HG03520 (cell line): ENCODE data around the gene WNK1.
A peak's percentile ranks its signal among the peaks of the same experiment; 100 is the strongest.
"Not testable (repeated sequence)": the region's sequence is repeated elsewhere in the genome, so short reads cannot be mapped to it uniquely, and the experiment has no call there.

Source experiments
- ATAC-seq: cut with Tn5 transposase; IDR thresholded peaks from one replicate; pipeline ENCODE4 v1.9.1; 2021; ENCODE audit warnings: mild to moderate bottlenecking, moderate library complexity; ENCODE audit not compliant: unreplicated experiment

Gene WNK1

DNA sequence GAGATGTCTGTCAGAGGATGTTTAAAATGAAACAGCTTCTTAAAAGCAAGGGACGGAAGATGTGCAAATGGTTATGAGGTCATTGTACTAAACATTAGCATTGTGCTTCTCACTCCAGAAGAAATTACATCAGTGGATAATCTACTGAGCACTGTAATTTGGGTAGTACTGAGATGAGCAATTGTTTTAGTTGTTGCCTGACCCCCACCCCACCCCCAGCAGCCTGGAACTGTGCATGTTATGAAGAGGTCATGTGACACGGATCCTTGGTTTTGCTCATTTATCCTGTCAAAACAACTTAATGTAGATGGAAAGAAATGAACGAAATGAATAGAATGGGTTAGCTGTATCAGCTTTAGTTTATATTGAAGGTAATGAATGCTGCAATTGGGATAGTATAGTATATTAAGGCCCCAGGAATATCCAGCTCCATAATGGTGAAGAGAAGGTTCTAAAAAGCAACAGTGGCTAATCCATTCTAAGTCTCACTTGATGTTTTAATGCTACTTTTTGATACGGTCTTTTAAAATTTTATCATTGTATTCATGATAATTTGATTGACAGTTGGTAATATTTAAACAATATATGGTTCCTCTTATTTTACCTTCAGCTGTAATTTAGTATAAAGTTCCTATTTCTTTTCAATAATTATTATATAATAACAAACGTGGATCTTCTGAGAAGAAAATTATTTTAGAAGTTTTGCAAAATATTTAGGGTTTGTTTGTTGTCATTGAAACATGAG lies 58.5 kb downstream of the WNK1 start:
- ATAC-seq: no peak

DNA sequence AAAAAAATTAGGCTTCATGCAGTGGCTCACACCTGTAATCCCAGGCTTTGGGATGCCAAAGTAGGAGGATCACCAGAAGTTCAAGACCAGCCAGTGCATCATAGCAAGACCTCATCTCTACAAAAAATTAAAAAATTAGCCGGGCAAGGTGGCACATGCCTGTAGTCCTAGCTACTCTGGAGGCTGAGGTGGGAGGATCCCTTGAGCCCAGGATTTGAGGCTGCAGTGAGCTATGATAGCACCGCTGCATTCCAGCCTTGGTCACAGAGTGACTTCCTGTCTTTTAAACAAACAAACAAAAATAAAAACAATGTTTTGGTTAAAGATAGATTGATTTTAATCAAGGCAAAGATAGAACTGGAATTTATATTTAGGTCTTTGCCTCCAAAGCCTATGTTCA lies 60.6 kb downstream of the WNK1 start:
- no peak for ATAC-seq

DNA sequence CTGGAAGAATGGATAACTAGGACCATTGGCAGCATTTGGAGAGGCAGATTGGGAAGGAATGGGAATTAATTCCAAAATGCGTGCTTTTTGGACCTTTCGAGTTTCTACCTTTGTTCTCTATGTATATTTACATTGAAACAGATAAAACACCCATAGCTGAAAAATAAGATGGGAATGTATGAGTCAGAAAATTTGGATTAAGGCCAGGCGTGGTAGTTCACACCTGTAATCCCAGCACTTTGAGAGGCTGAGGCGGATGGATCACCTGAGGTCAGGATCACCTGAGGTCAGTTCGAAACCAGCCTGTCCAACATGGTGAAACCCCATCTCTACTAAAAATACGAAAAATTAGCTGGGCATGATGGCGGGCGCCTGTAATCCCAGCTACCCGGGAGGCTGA lies 65.1 kb downstream of the WNK1 start:
- not testable (repeated sequence) for ATAC-seq

DNA sequence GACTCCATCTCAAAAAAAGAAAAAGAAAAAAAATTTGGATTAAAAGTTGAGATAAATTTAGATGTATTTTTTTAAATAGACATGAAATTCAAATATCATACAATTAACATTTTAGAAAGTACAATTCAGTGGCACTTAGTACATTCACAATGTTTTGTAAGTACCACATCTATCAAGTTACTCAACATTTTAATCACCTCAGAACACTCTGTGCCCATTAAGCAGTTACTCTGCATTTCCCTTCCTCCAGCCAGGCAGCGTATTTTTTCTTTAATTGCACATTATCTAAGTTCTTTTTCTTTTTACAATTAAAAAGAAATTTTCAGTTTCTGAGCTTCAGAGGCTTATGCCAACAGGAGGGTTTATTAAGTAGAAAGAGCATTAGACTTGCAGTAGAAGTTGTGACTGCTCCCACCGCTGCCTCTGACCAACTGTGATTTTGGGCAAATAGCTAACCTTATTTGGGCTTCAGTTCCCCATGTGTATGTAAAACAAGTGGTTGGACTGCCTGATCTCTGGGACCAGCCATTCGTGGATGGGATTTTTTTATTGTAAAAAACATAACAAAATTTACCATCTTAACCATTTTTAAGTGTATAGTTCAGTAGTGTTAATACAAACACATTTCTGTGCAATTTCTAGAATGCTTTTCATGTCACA lies 65.7 kb downstream of the WNK1 start:
- no peak for ATAC-seq

DNA sequence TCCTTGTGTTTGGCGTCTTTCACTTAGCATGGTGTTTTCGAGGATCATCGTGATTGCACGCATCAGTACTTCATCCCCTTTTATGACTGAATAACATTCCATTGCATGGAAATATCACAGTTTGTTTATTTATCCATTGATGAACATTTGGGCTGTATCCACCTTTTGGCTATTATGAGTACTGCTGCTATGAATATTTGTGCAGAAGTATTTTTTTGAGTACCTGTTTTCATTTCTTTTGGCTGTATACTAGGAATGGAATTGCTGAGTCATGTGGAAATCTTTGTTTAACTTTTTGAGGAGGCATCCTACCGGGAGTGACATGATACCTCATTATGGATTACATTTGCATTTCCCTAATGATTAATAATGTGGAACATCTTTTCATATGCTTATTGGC lies 66.4 kb downstream of the WNK1 start:
- no peak for ATAC-seq

DNA sequence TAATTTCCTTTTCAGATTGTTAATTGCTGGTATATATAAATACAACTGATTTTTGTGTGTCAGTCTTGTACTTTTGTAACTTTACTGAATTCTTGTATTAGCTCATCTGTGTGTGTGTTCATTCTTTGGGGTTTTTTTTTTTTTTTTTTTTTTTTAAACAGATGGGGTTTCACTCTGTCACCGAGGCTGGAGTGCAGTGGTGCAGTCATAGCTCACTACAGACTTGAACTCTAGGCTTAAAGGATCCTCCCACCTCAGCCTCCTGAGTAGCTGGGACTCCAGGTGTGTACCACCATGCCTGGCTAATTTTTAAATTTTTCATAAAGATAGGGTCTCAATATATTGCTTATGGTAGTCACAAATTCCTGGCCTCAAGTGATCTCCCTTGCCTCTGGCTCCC lies 68.0 kb downstream of the WNK1 start:
- no peak for ATAC-seq

DNA sequence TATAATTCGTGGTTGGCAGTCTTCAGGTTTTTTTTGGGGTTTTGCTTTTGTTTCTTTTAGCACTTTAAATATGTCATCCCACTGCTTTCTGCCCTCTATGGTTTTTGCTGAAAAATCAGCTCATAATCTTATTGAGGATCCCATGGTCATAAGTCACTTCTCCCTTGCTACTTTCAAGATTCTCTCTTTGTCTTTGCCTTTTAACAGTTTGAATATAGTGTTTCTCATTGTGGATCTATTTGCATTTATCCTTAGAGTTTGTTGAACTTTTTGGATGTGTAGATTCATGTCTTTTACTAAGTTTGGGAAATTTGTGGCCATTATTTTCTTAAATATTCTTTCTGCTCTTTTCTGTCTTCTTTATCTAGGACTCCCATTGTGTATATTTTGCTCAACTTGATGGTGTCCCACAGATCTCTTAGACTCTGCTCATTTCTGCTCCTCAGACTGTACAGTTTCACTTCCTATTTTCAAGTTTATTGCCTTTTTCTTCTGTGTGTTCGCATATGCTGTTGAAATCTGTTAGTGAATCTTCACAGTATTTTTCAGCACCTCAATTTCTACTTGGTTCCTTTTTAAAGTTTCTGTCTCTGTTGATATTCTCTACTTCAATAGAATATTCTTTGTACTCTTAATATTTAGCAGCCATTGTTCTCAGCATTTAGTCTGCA lies 70.8 kb downstream of the WNK1 start:
- ATAC-seq: peak; percentile 76

DNA sequence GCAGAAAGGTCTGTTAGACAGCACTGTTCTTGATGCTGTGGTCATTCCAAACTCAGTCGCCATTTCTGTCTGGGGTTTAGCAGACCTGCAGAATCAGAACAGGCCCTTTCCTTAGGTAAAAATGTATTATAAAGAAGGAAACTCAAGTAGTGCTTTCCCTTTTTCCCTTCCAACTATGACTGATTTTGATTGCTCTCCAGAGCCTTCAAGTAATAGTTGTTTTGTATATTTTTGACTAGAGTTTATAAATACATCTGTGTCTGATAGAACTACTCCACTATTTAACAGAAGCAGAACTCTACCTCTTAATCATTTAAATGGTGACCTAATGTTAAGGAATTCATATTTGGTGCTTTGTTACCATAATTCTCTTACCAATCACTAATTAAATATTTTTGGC lies 74.0 kb downstream of the WNK1 start:
- ATAC-seq: no peak

DNA sequence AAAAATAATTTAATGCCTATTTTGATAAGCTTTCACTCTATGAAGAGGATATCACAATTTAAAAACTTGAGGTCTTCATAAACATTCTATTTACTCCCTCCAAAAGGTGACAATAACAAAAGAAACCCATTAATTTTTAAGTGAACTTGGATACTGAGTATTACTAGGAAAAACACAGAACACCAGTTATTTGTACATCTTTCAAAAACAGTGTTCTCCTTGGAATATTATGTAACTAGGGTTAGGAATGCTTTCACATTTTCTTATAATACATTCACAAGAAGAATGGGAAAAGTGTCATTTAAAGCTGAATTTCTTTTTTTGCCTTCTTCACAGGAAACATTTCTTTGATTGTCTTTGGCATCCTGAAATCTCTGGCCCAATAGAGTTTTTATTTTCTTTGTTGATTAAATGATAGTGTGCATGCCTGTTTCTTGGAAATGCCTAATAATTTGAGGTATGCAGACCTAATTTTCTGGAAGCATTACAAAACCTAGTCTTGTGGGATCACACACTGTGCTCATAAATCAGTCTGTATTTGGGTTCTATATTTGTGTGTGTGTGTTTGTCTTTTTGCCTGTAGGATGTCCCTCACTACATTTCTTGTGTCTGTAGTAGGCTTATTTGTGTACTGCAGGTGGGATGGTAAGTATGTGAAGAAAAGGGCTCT lies 76.5 kb downstream of the WNK1 start:
- ATAC-seq: no peak

DNA sequence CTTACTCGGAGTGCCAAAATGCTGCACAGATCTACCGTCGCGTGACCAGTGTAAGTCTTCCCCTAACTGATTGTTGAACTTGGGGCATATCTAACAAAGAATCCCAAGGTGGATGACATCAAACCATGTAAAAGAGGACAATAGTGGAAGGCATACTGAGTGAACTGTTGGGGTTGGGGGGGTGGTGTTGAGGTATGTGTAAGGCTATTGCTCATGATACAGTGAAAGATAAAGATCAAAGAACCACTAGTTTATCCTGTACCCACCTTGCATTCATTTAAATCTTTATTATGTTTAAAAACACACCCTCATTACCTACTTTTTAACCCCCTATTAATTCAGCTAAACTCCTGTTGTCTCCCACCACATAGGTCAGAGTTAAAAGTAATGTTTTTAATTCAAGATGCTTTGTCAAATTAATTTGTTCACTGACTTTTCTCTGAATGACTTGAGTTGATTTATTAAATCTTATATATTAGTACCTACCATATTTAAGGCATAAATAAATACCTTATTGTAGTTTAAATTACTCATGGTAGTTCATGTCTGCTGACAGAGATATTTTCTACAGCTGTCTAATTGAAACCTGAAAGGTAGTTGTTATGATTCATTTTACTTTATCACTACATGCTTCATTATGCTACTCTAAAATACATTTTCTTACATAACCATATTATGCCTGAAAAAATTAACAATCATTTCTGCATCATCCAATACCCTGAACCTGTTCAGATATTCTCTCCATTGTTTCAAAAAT lies 77.9 kb downstream of the WNK1 start:
- no peak for ATAC-seq

DNA sequence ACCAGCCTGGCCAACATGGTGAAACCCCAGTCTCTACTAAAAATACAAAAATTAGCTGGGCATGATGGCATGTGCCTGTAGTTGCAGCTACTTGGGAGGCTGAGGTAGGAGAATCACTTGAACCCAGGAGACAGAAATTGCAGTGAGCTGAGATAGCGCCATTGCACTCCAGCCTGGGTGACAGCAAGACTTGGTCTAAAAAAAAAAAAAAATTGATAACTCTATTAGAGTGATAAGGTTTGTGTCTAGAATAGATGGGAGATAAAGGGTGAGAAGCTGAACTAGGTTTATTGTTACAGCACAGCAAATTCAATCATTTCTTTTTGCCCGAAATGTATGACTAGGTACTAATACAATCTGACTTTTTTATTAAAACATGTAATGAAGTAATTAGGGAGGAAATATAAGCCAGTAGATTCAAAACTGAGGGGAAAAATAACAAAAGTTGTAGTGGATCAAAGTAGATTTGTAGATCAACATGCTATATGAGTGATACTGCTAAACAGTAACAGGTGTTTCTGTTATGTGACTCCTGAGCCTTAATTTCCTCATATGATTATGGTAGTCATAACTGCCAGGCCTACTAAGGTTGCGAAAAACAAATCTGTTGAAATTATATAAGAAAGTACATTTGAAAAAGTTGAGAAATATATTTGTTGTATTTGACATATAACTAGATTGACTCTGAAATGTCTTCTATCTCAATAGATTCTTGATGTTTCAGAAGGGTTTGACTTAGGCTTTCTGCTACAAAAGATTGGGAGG lies 83.6 kb downstream of the WNK1 start:
- ATAC-seq: no peak

DNA sequence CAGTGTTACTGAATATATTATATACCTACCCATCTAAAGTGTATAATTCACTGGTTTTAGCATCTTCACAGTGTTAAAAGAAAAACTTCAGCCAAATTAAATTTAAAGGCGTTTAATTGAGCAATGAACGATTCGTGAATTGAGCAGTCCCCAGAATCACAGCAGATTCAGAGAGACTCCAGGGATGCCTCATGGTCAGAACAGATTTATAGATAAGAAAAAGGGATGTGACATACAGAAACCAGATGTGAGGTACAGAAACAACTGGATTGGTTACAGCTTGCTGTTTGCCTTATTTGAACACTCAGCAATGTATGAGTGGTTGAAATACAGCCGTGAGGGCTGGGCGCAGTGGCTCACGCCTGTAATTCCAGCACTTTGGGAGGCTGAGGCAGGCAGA lies 84.6 kb downstream of the WNK1 start:
- ATAC-seq: no peak

DNA sequence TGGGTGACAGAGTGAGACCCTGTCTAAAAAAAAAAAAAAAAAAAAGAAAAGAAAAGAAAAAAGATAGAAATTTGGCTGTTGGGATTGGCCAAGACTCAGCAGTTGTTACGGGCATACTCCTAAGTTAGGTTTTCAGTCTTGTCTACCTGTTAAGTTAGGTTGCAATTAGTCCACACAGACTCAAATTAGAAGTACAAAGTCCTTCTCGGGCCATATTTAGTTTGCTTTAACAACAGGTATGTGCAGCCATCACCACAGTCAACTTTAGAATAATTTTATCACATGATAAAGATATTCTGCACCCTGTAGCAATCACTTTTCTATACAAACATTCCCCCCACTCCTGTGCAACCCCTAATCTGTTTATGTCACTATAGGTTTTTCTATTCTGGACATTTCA lies 85.2 kb downstream of the WNK1 start:
- no peak for ATAC-seq

DNA sequence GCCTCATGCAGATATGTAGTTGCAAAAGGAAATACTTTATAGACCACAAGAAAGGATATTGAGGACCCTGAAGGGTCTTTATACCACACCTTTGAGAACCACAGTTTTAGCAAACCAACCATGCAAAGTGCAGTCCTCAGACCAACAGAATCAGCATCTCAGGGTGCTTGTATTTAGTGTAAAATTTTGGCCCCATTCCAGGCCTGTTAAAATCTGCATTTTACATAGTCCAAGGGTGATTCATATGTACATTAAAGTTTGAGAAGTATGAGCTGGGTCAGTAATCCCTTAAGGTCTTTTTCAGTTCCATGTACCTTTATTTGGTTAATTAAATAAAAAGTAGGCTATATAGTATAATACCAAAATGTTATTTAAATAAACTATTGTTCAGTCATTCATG lies 91.2 kb downstream of the WNK1 start:
- ATAC-seq: no peak

DNA sequence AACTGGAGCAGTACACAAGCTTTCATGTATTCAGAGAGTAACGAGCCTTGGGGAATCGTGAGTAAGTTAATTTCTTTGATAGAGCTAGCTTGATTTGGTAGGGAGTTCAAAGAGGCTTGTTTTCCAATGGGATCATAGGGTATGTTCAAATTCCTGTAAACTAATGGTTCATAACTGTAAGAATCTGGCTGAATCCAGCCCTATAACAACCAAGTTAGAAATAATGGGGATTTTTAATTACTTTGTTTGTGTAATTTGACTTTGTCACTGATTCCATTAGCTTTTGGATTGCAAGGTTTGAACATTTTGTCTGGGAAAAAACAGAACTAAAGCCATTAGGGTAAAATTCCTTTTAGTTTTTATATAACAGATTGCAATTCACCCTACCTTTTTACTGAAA lies 94.0 kb downstream of the WNK1 start:
- no peak for ATAC-seq

DNA sequence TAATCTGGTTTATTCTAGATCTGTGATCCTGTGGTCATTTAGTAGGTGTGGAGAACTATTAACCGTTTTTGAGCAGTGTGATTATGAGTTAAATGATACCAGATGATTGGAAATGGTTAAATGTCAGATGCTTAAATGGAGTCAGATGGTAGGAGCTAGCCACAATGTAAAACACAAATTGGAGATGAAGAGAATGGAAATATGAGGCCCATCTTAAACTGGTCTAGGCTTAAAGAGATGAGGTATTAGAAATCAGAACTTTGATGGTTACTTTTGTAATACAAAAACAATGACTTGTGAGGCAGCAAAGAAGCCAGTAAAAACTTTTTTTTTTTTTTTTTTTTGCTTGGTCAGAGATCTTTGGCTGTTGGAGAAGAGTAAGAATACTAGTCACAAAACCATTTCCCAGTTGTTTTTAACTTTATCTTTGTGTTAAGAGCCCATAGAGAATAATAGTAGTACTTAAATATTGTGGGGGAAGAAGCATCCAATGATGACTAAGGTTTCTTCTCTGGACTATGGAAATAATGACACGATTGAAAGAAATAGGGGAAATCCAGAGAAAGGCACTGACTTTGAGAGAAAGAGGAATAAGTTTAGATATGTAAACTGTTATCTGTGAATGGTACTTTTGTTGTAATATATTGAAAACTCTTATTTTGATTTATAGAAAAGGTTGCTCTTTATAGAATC lies 95.9 kb downstream of the WNK1 start:
- ATAC-seq: no peak

DNA sequence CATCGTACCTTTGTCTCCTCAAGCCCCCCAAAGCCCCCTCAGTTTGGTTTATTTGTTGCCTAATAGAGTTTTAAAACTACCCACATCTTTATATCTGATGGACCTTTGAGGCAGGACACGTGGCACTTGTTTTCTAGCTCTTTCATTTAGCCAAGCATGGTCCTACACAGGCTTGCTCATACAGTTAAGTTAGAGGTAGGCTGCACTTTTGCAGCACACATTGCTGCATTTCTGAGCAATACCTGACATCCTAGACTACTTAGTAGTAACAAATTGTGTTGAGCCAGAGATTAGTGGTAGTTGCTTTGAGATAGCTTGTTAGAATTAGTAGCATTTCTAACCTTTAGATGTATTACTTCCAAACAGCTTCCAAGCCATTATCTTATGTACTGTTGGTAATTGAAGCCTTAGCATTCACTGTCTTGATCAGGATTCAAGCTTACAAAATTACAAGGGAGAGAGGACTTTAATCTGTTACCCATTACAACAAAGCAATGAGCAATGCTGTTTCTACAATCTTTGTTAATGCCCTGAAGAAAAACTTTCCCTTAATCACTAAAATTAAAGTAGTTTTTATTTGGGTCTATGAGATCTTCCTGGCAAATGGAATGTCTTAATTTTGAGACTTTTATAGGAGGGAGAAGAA lies 96.6 kb downstream of the WNK1 start:
- ATAC-seq: no peak

DNA sequence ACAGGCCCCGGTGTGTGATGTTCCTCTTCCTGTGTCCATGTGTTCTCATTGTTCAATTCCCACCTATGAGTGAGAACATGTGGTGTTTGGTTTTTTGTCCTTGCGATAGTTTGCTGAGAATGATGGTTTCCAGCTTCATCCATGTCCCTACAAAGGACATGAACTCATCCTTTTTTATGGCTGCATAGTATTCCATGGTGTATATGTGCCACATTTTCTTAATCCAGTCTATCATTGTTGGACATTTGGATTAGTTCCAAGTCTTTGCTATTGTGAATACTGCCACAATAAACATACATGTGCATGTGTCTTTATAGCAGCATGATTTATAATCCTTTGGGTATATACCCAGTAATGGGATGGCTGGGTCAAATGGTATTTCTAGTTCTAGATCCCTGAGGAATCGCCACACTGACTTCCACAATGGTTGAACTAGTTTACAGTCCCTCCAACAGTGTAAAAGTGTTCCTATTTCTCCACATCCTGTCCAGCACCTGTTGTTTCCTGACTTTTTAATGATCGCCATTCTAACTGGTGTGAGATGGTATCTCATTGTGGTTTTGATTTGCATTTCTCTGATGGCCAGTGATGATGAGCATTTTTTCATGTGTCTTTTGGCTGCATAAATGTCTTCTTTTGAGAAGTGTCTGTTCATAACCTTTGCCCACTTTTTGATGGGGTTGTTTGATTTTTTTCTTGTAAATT lies 97.5 kb downstream of the WNK1 start:
- ATAC-seq: not testable (repeated sequence)

DNA sequence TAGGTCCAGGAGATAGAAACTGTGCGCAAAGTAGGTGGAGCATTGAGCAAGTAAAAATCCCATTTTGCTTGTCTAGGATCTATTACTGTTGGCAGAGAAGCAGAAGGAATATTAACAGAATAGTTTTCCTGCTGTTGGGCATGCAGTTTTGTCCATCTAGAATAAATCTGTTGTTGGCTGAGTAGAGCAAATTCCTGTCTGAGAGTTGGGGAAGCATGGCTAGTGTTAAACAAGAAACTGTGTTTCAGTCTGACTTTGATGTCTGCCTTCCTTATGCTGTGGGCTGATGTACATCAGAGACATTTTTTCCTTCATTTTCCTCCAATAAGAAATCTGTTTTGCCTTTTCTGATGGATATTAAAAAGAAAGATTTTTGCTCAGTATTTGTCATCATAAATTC lies 99.0 kb downstream of the WNK1 start:
- ATAC-seq: no peak
